Lung microvascular endothelial cell (primary cell): Measurements from ENCODE around the gene SLC38A5. TPM values are rescaled to one million over a fixed set of nuclear protein-coding genes. Genes with fewer than 3 reads are reported as not detected.

Source experiments
- total RNA-seq: library from RNA; depleted of rRNA; stranded (reverse); fragments of >200 nt; gene quantifications from 2 replicates; pipeline ENCODE4 v1.2.1, GENCODE V29; 2014

Gene SLC38A5
- total RNA-seq, 1 donor from 2014 or later = 4.2 TPM

Other genes with a start within 250 kb of the SLC38A5 start
- gene SSX1, start 214.9 kb downstream of the SLC38A5 start, total RNA-seq = not detected in 2 replicates
- not detected in 2 replicates for gene SSX3, start 113.6 kb downstream of the SLC38A5 start, total RNA-seq
- gene SSX4, start 86.7 kb downstream of the SLC38A5 start, total RNA-seq = not detected in 2 replicates
- not detected in 2 replicates for gene SSX4B, start 58.3 kb downstream of the SLC38A5 start, total RNA-seq
- gene FTSJ1, start 5.9 kb upstream of the SLC38A5 start, total RNA-seq = 31.7 and 32.5 TPM in 2 replicates
- gene PORCN, start 38.7 kb upstream of the SLC38A5 start, total RNA-seq = 3.9 and 6.0 TPM in 2 replicates
- 85.9 and 91.1 TPM in 2 replicates for gene EBP, start 51.5 kb upstream of the SLC38A5 start, total RNA-seq
- gene TBC1D25, start 69.5 kb upstream of the SLC38A5 start, total RNA-seq = 4.1 and 7.9 TPM in 2 replicates
- gene RBM3, start 104.2 kb upstream of the SLC38A5 start, total RNA-seq = 86.1 and 320 TPM in 2 replicates
- 88.7 and 90.9 TPM in 2 replicates for gene WDR13, start 127.2 kb upstream of the SLC38A5 start, total RNA-seq
- gene WAS, start 213.5 kb upstream of the SLC38A5 start, total RNA-seq = under 0.01 and 0.22 TPM in 2 replicates
- 2.6 and 3.7 TPM in 2 replicates for gene SUV39H1, start 226.5 kb upstream of the SLC38A5 start, total RNA-seq